ENCODE data around the gene RALY. TPM values are rescaled to one million over a fixed set of nuclear protein-coding genes. Genes with fewer than 3 reads are reported as not detected.

Gene RALY
- total and polyA plus RNA-seq, 7 experiments from 2014 or later = 99.0 to 202 (median 121) TPM

- DNase-seq = no peak
- Histone ChIP-seq H3K27me3 (ENCODE audit: control insufficient read depth in 2 of 2, insufficient read depth in 2 of 2, low read length in 2 of 2) (no peaks in the 10 kb centered on the region), H3K36me3 (ENCODE audit: control insufficient read depth in 2 of 3, insufficient read depth in 3 of 3, low read length in 3 of 3) (no peaks in the 10 kb centered on the region), H3K4me3 (ENCODE audit: low read length) (no peak overlapping the region), H3K27ac (ENCODE audit: low read depth, low read length) (no peak overlapping the region), H3K4me1 (ENCODE audit: control insufficient read depth in 2 of 2, insufficient read depth in 2 of 2, low read length in 2 of 2) (no peaks in the 10 kb centered on the region), H3K9me3 (ENCODE audit: control insufficient read depth in 2 of 3, low read length in 3 of 3) (no peaks in the 10 kb centered on the region)
- H3K4me1 Mint-ChIP-seq = peaks cover 0 to 5% (median 0%) of the 10 kb centered on the region in 7 donors
- ChIA-PET POLR2A (no interaction called here), CTCF (interaction anchor here (1.4 kb wide), 1 partner anchor 10 kb away, joined by 4 read pairs; no protein-coding TSS in a partner anchor)
- no peak overlapping the region for H3K4me3 Mint-ChIP-seq
- no peak for ATAC-seq
- H3K36me3 Mint-ChIP-seq = no peaks in the 10 kb centered on the region
- intact Hi-C loops (cut with micrococcal nuclease) = loop anchor here in 1 of 2 donors (1.0 kb wide), 1 partner anchor 14 kb away; no protein-coding TSS in a partner anchor
- H3K27me3 Mint-ChIP-seq = peaks cover 0 to 2% (median 0%) of the 10 kb centered on the region in 5 donors
- H3K9me3 Mint-ChIP-seq = peaks cover 0 to 5% (median 0%) of the 10 kb centered on the region in 11 donors
- H3K27ac Mint-ChIP-seq = peak overlapping the region in 2 of 9 donors; percentile 17 to 23
Measured at GRCh38 chr20:33971147-33971975, 22.4 kb upstream of the RALY start.

- Mint-ChIP-seq H3K9me3 (peaks cover 0 to 10% (median 3%) of the 10 kb centered on the region in 11 donors), H3K4me1 (no peaks in the 10 kb centered on the region), H3K4me3 (no peak overlapping the region), H3K36me3 (no peaks in the 10 kb centered on the region), H3K27ac (no peak overlapping the region), H3K27me3 (peaks cover 8 to 32% (median 14%) of the 10 kb centered on the region in 5 donors)
- H3K4me1 ChIP-seq (ENCODE audit: control insufficient read depth in 2 of 2, insufficient read depth in 2 of 2, low read length in 2 of 2) = no peaks in the 10 kb centered on the region
- DNase-seq = no peak
- no peaks in the 10 kb centered on the region for H3K9me3 ChIP-seq (ENCODE audit: control insufficient read depth in 2 of 3, low read length in 3 of 3)
- no peak overlapping the region for H3K27ac ChIP-seq (ENCODE audit: low read depth, low read length)
- POLR2A ChIA-PET = no interaction called here
- ATAC-seq = no peak
- H3K36me3 ChIP-seq (ENCODE audit: control insufficient read depth in 2 of 3, insufficient read depth in 3 of 3, low read length in 3 of 3) = no peaks in the 10 kb centered on the region
- CTCF ChIA-PET = no interaction called here
- H3K4me3 ChIP-seq (ENCODE audit: low read length) = no peak overlapping the region
- intact Hi-C loops (cut with micrococcal nuclease) = no loop called here
- no peaks in the 10 kb centered on the region for H3K27me3 ChIP-seq (ENCODE audit: control insufficient read depth in 2 of 2, insufficient read depth in 2 of 2, low read length in 2 of 2)
Measured at GRCh38 chr20:33976959-33977358, 16.8 kb upstream of the RALY start.

- ChIA-PET POLR2A (no interaction called here), CTCF (no interaction called here)
- Histone ChIP-seq H3K36me3 (ENCODE audit: control insufficient read depth in 2 of 3, insufficient read depth in 3 of 3, low read length in 3 of 3) (no peaks in the 10 kb centered on the region), H3K27me3 (ENCODE audit: control insufficient read depth in 2 of 2, insufficient read depth in 2 of 2, low read length in 2 of 2) (no peaks in the 10 kb centered on the region), H3K4me3 (ENCODE audit: low read length) (no peak overlapping the region), H3K9me3 (ENCODE audit: control insufficient read depth in 2 of 3, low read length in 3 of 3) (no peaks in the 10 kb centered on the region), H3K27ac (ENCODE audit: low read depth, low read length) (no peak overlapping the region), H3K4me1 (ENCODE audit: control insufficient read depth in 2 of 2, insufficient read depth in 2 of 2, low read length in 2 of 2) (no peaks in the 10 kb centered on the region)
- Mint-ChIP-seq H3K9me3 (peaks cover 0 to 10% (median 3%) of the 10 kb centered on the region in 11 donors), H3K27me3 (peaks cover 8 to 32% (median 14%) of the 10 kb centered on the region in 5 donors), H3K4me3 (no peak overlapping the region), H3K27ac (no peak overlapping the region), H3K4me1 (no peaks in the 10 kb centered on the region), H3K36me3 (no peaks in the 10 kb centered on the region)
- no peak for DNase-seq
- intact Hi-C loops (cut with micrococcal nuclease) = no loop called here
- no peak for ATAC-seq
Measured at GRCh38 chr20:33977535-33977934, 16.2 kb upstream of the RALY start.

GRCh38 chr20:33979094-33979493 lies 14.6 kb upstream of the RALY start:
- Mint-ChIP-seq H3K27ac (peak overlapping the region in 1 of 9 donors; percentile 21), H3K9me3 (peaks cover 0 to 10% (median 3%) of the 10 kb centered on the region in 11 donors), H3K36me3 (no peaks in the 10 kb centered on the region), H3K4me3 (no peak overlapping the region), H3K4me1 (no peaks in the 10 kb centered on the region), H3K27me3 (peaks cover 8 to 32% (median 14%) of the 10 kb centered on the region in 5 donors)
- no peak for DNase-seq
- Histone ChIP-seq H3K27me3 (ENCODE audit: control insufficient read depth in 2 of 2, insufficient read depth in 2 of 2, low read length in 2 of 2) (no peaks in the 10 kb centered on the region), H3K4me1 (ENCODE audit: control insufficient read depth in 2 of 2, insufficient read depth in 2 of 2, low read length in 2 of 2) (no peaks in the 10 kb centered on the region), H3K4me3 (ENCODE audit: low read length) (no peak overlapping the region), H3K36me3 (ENCODE audit: control insufficient read depth in 2 of 3, insufficient read depth in 3 of 3, low read length in 3 of 3) (no peaks in the 10 kb centered on the region), H3K9me3 (ENCODE audit: control insufficient read depth in 2 of 3, low read length in 3 of 3) (no peaks in the 10 kb centered on the region), H3K27ac (ENCODE audit: low read depth, low read length) (no peak overlapping the region)
- no peak for ATAC-seq
- ChIA-PET CTCF (no interaction called here), POLR2A (no interaction called here)
- intact Hi-C loops (cut with micrococcal nuclease) = no loop called here

- no peak overlapping the region for H3K4me3 Mint-ChIP-seq
- peaks cover 0 to 10% (median 3%) of the 10 kb centered on the region in 11 donors for H3K9me3 Mint-ChIP-seq
- no peaks in the 10 kb centered on the region for H3K36me3 Mint-ChIP-seq
- Histone ChIP-seq H3K27me3 (ENCODE audit: control insufficient read depth in 2 of 2, insufficient read depth in 2 of 2, low read length in 2 of 2) (no peaks in the 10 kb centered on the region), H3K36me3 (ENCODE audit: control insufficient read depth in 2 of 3, insufficient read depth in 3 of 3, low read length in 3 of 3) (no peaks in the 10 kb centered on the region), H3K4me1 (ENCODE audit: control insufficient read depth in 2 of 2, insufficient read depth in 2 of 2, low read length in 2 of 2) (no peaks in the 10 kb centered on the region), H3K27ac (ENCODE audit: low read depth, low read length) (no peak overlapping the region), H3K9me3 (ENCODE audit: control insufficient read depth in 2 of 3, low read length in 3 of 3) (no peaks in the 10 kb centered on the region), H3K4me3 (ENCODE audit: low read length) (no peak overlapping the region)
- peaks cover 8 to 30% (median 14%) of the 10 kb centered on the region in 5 donors for H3K27me3 Mint-ChIP-seq
- intact Hi-C loops (cut with micrococcal nuclease) = no loop called here
- ChIA-PET POLR2A (interaction anchor here (0.7 kb wide), 1 partner anchor 164 kb away, joined by 3 read pairs; no protein-coding TSS in a partner anchor), CTCF (interaction anchor here (1.6 kb wide), 1 partner anchor 9 kb away, joined by 4 read pairs; no protein-coding TSS in a partner anchor)
- ATAC-seq (no peak), DNase-seq (no peak)
- H3K27ac Mint-ChIP-seq = no peak overlapping the region
- H3K4me1 Mint-ChIP-seq = no peaks in the 10 kb centered on the region
Measured at GRCh38 chr20:33981347-33981746, 12.4 kb upstream of the RALY start.

- Mint-ChIP-seq H3K9me3 (peaks cover 0 to 7% (median 3%) of the 10 kb centered on the region in 11 donors), H3K27ac (no peak overlapping the region), H3K27me3 (peaks cover 8 to 25% (median 14%) of the 10 kb centered on the region in 5 donors), H3K36me3 (no peaks in the 10 kb centered on the region), H3K4me3 (no peak overlapping the region), H3K4me1 (no peaks in the 10 kb centered on the region)
- H3K27me3 ChIP-seq (ENCODE audit: control insufficient read depth in 2 of 2, insufficient read depth in 2 of 2, low read length in 2 of 2) = no peaks in the 10 kb centered on the region
- H3K36me3 ChIP-seq (ENCODE audit: control insufficient read depth in 2 of 3, insufficient read depth in 3 of 3, low read length in 3 of 3) = no peaks in the 10 kb centered on the region
- H3K9me3 ChIP-seq (ENCODE audit: control insufficient read depth in 2 of 3, low read length in 3 of 3) = no peaks in the 10 kb centered on the region
- H3K4me3 ChIP-seq (ENCODE audit: low read length) = no peak overlapping the region
- CTCF ChIA-PET = interaction anchor here (1.6 kb wide), 1 partner anchor 10 kb away, joined by 4 read pairs; no protein-coding TSS in a partner anchor
- POLR2A ChIA-PET = no interaction called here
- DNase-seq (no peak), ATAC-seq (no peak)
- intact Hi-C loops (cut with micrococcal nuclease) = no loop called here
- H3K27ac ChIP-seq (ENCODE audit: low read depth, low read length) = no peak overlapping the region
- no peaks in the 10 kb centered on the region for H3K4me1 ChIP-seq (ENCODE audit: control insufficient read depth in 2 of 2, insufficient read depth in 2 of 2, low read length in 2 of 2)
Measured at GRCh38 chr20:33981964-33982363, 11.7 kb upstream of the RALY start.

Data from naive thymus-derived CD4-positive, alpha-beta T cell (primary cell).